Metanephros (tissue), 1 donor: ENCODE data around the gene HS6ST3. TPM values are rescaled to one million over a fixed set of nuclear protein-coding genes. Genes with fewer than 3 reads are reported as not detected.

ENCODE experiments used
- total RNA-seq: library from RNA; depleted of rRNA; stranded (reverse); fragments of >200 nt; gene quantifications from one replicate; pipeline ENCODE4 v1.2.3, GENCODE V29; 2014

Gene HS6ST3
- 3.6 TPM for total RNA-seq

GRCh38 chr13:96089749-96090239 lies at the start of gene HS6ST3:
TSS of gene HS6ST3 (plus strand) at chr13:96090107.

GRCh38 chr13:96053003-96053703 lies 36.8 kb upstream of the HS6ST3 start, which contains the start of gene UGGT2:
TSS of gene UGGT2 (minus strand) at chr13:96053401. CDS start at chr13:96053312, 89 bp downstream.

Other genes starting within 250 kb of the HS6ST3 start
- gene UGGT2, start 36.7 kb upstream of the HS6ST3 start, total RNA-seq, result 91.6 TPM